ENCODE data around the gene ZNF326. TPM values are rescaled to one million over a fixed set of nuclear protein-coding genes. Genes with fewer than 3 reads are reported as not detected.
"Not testable (repeated sequence)": the region's sequence is repeated elsewhere in the genome, so short reads cannot be mapped to it uniquely, and the experiment has no call there.

Gene ZNF326
- polyA plus RNA-seq, 3 donors = 57.2 to 80.4 (median 76.9) TPM

GRCh38 chr1:89962024-89962741, 32.7 kb upstream of the ZNF326 start:
- no peak for DNase-seq

GRCh38 chr1:89962742-89963075, 32.2 kb upstream of the ZNF326 start:
- no peak for DNase-seq

GRCh38 chr1:89965193-89965768, 29.6 kb upstream of the ZNF326 start:
- no peak for DNase-seq

- no peak for DNase-seq
Measured at GRCh38 chr1:89966656-89967055, 28.3 kb upstream of the ZNF326 start.

GRCh38 chr1:89971600-89971999, 23.3 kb upstream of the ZNF326 start:
- DNase-seq = no peak

GRCh38 chr1:89972024-89972423, 22.9 kb upstream of the ZNF326 start:
- DNase-seq = no peak

- DNase-seq = no peak
Measured at GRCh38 chr1:89973471-89974127, 21.3 kb upstream of the ZNF326 start.

- no peak for DNase-seq
Measured at GRCh38 chr1:89974256-89974655, 20.7 kb upstream of the ZNF326 start.

GRCh38 chr1:89974696-89975470, 20.0 kb upstream of the ZNF326 start:
- DNase-seq = no peak

- no peak for DNase-seq
Measured at GRCh38 chr1:89975540-89976125, 19.3 kb upstream of the ZNF326 start.

GRCh38 chr1:89978755-89979154, 16.2 kb upstream of the ZNF326 start:
- DNase-seq = no peak

GRCh38 chr1:89980605-89981004, 14.3 kb upstream of the ZNF326 start:
- DNase-seq = no peak

GRCh38 chr1:89982846-89983245, 12.1 kb upstream of the ZNF326 start:
- not testable (repeated sequence) for DNase-seq

- DNase-seq = not testable (repeated sequence)
Measured at GRCh38 chr1:89984564-89985116, 10.3 kb upstream of the ZNF326 start.

- DNase-seq = no peak
Measured at GRCh38 chr1:89986020-89986419, 8.9 kb upstream of the ZNF326 start.

- peak; percentile 82 for DNase-seq
Measured at GRCh38 chr1:89987159-89987819, 7.6 kb upstream of the ZNF326 start.

- DNase-seq = no peak
Measured at GRCh38 chr1:89989099-89989498, 5.8 kb upstream of the ZNF326 start.

GRCh38 chr1:89989799-89990198, 5.1 kb upstream of the ZNF326 start:
- DNase-seq = peak; percentile 26

GRCh38 chr1:89990976-89991831, 3.7 kb upstream of the ZNF326 start:
- no peak for DNase-seq

GRCh38 chr1:89993541-89993940, 1.4 kb upstream of the ZNF326 start:
- no peak for DNase-seq
